22Rv1 (cell line): ENCODE results near the gene SPACA1.

ENCODE experiments used
- CTCF ChIP-seq: fragments of 450-650 bp; IDR thresholded peaks from 2 replicates; pipeline ENCODE4 v1.5.1; 2017; ENCODE audit warnings: mild to moderate bottlenecking
- ZFX ChIP-seq: fragments of 450-650 bp; IDR thresholded peaks from 2 replicates; pipeline ENCODE4 v1.6.1; 2017; ENCODE audit warnings: antibody characterized with exemption, borderline replicate concordance

- TF ChIP-seq ZFX: no peak
- no peak for TF ChIP-seq CTCF
Measured at GRCh38 chr6:88062376-88062775, 14.7 kb downstream of the SPACA1 start.
